ENCODE results near the gene ACVR1.
"Not testable (repeated sequence)": the region's sequence is repeated elsewhere in the genome, so short reads cannot be mapped to it uniquely, and the experiment has no call there.

The ACVR1 gene

DNA sequence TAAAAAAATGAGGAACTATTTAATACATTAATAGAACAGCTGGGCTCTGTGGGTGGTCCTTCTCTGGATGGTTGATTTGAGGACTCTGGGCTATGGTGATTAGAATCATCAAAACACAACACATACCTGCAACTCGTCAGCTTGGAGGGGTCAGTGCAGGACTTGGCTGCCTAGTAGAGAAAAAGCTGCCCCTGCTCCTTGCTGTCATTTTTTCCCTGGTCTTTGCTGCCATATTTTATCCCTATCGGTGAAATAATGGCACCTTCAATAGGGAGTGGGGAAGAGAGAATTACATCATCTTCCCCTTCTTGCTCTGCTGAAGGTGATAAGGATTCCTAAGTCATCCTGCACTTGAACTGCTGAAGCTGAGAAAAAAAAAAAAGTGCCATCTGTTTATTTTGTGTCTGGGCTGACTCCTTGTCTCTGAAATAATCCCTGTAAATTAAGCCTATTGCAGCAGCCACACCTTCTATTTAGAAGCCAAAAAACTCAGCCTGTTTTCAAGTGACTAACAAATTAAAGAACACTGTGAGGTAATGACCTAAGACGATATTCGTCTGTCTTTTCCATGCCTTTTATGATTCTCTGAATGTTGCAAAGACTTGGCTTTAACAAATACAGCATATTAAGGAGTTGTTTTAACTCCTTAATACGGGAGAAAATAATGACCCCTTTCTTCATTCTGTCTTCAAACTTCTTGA is 89.3 kb downstream of the ACVR1 start:
- no peak for DNase-seq

DNA sequence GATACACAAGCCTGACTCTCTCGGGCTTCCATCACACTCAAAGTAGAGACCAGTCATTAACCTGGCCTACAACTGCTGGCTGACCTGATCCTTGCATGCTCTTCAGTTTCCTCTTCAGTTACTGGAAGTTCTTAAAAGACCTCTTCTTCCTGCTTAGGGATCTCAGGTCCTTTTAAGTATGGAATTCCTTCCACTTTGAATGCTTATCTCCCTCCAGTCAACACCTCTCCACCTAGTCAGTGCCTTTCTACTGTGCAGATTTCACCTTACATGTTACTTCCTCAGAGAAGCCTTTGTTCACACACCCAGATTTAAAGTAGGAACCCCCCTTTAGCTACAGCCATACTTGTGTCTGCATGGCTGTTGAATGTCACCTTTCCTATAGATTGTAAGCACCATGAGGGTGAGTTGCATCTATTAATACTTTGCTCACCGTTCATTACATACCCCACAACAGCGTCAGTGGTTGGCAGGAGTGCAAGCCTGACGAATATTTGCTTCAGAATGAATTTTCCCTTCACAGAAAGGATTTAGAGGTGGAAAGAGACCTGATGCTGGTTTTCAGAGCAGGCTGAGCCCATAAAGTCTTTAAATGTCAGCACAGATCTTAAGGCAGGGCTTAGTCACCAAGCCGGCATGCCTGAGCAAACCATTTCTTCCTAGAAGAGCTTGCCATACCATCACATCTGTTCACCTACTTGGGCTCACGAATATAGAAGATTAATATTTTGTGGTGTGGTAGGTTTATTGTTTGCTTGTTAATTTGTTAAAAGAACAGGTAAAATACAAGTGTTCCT is 90.1 kb downstream of the ACVR1 start:
- DNase-seq, result no peak

DNA sequence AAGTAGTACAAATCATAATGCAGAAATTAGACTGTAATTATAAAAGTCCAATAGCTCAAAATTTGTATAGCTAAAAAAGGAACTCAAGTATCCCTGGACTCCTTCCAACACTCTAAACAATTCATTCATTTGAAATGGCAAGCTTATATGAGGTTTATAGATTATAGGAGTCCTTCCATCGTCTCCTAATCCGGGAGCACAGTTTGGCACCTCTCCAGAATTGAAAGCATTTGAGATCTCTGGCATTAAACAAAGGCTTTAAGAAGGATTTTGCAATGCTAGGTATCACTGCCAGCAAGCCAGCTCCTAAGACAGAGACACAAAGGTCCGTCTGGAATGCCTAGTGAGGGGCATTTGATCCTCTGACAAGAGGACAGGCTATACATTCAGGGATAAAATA is 90.9 kb downstream of the ACVR1 start:
- DNase-seq, result peak; percentile 91

DNA sequence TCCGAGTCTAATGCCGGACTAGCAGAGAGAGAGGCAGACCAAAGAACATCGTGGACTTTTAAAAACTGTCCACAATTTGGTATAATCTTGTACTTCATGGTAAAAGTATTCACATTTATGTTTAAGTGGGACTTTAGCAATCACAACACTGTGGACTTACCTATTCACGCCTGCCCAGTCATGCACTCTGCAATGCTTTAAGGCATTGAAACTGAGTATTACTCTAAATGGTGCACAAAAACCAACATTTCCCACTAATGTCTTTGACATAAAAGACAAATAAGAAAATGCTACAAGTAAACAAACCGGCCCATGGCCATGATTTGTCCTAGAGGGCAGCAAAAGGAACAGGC is 91.3 kb downstream of the ACVR1 start:
- no peak for DNase-seq

DNA sequence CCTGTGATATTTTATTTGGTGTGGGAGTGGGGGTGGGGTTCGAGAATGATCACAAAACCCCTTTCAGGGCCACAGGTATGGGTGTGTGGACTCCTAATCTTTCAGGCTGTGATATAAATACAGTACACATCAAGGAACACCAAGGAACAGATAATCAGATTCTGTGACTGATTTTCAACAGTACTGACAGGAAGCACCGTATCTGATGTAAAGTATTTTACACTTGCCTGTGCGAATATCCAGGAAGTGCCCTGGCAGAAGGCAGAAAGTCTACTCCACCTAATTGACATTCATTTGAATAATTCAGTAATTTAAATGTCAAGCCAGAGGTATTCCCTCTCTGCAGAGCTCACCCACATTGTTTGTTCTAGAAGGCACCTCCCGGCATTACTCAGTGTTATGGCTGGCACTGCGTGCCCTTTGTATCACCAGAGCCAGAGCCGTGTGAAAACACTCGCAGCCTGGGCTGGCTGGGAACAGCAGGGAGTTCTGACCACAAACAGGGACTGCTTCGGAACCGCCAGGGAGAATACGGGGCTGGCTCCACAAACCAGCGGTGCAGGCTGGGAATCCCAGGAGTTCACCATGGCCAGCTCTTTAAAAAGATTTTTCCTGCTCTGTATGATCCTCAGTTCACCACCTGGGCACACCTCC is 91.8 kb downstream of the ACVR1 start:
- no peak for DNase-seq

DNA sequence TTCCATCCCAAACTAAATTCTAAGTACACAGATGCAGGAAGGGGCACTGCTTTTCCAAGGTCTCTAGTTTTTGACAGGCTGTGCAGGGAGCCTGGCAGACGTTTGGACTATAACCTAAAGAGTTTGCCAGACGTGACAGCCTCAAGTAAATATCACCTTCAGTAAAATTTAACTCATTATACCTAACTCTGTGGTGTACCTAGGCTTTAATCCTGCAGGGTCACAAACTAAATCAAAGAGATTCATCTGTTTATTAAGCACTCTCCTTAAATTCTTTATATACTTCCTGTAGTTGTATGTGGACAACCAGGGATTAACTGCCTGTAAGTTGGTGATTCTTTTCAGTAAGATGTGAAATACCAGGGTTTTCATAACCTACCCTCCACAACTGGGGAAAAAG is 92.9 kb downstream of the ACVR1 start:
- no peak for DNase-seq

DNA sequence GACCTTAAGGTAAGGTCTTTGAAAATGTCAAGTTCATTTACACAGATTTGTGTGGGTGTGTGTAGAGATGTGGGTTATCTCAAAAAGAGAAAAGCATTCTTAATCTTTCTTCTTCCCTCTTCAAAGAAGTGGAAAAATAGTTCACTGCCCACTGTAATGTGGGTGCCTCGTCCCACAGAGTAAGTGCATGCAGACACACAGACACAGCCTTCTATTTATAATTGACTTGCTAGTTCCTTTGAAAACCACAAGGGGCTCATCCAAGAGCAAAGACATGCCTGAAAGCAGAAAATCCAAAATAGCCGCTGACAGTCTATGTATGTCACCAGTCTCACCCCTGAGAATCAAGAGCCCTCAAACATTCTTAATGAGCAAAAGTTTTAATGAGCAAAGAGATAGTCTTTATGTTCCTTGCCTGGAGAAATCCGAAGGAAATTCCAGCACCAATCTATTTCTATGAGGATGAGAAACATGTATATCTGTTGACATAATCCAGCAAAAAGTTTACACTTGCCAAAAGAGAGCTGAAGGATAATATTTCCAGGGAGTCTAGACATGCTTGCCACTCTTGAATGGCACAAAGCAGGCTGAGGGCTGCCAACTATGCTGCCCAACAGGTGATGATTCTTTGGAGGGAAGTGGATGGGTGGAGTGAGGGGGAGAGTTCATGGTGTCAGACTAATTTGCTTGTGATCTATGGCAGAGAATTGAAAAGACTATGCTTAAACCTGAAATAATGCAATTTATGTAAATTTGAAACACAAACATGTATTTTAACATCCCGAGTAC is 93.9 kb downstream of the ACVR1 start:
- peak; percentile 78 for DNase-seq

DNA sequence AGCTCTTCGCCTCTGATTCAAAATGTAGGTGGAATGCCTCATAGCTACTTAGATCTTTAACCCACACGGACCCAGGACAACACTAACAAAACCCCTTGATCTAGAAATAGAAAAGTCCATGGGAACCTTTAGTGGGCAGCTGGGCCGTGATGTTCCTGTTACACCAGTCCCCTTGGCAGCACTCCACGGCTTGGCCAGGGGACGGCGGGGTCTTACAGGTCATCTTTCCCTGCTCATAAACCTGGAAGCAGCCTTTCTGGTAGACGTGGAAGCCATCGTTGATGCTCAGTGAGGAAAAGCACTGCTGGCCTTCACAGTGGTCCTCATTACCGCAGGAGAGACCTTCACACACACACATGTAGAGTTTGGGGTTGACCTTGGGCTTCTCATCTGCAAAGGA is 95.9 kb downstream of the ACVR1 start:
- no peak for DNase-seq

DNA sequence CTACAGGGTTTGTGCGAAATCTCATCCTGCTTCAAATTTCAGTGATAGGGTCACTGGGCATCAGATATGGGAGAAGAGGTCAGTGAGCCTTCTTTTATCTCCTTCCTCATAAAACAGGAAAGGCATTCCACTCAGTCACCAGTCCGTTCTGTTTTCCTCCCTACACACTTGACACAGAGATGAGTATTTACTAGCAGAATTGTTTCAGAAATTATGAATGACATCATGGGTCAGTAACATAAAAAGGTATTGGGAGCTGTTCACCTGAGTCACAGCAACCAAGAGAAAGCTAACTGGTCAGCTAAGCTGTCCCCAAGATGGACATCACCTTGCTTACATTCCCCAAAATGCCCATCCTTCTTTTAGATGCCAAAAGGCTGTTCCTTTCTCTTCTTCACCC is 96.3 kb downstream of the ACVR1 start:
- no peak for DNase-seq

DNA sequence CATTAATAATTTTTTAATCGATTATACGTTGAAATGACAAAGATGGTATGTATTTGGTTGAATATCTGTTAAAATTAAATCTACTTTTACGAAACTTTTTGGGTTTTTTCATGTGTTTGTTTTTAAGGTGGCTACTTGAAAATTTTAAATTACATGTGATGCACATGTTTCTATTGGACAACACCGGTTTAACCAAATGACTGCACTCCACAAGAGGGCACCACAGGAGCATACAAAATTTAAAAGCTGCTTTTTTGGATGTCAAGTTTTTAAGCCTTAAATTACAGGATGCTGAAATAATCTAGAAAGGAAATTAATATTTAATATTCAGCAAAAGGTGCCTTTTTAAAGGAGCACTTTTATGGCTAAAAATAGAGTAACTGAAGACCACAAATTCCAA is 98.7 kb downstream of the ACVR1 start:
- DNase-seq, result peak; percentile 32

DNA sequence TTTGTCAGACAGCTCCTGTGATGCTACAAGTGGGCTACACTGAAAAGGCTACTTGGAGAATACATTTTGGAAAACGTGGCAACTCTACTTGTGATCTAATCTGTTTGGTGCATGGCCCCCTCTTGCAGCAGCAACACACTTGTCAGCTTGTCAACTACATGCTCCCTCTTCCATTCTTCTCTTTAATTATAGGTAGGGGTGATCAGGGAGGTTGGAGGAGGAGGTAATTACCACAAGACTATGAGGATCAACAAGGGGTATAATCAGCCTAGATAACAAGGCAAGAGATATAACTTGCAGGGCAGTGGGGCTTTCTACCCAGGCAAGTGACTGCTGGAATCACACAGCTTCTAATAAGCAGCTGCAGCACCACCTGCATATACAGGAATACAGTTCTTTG is 104.9 kb downstream of the ACVR1 start:
- DNase-seq, result peak; percentile 4

DNA sequence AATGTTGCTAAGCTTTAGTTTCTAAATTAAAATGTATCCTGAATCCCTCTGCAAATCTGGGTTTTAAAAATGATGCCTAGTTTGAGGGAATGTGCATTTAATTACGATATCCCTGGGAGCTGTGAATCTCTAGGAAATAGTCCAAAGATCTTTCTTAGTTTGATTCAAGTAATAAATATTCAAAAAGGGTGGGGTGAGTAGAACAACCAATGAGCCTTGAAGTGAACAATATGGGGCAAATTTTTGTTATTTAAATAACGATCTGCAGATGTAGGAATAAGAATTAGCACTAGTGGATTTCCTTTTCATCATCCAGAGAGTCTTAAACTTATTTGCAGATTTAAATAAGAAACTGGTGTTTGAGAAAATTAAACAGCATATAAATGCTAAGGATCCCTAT is 106.3 kb downstream of the ACVR1 start:
- DNase-seq, result no peak

DNA sequence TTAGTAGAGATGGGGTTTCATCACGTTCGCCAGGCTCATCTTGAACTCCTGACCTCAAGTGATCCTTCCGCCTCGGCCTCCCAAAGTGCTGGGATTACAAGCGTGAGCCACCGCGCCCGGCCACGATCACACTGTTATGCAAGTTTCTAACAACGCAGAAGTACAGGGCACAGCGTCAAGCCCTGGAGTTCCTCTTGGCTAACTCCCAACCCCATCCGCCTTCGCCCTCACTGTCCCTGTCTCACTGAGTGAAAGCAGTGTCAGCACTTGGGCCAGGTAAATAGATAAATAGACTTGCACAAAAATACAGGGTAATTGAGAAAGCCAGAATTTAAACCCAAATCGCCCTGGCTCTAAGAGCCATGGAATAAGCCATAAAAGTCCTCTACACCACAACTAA is 111.7 kb downstream of the ACVR1 start:
- DNase-seq, result no peak

DNA sequence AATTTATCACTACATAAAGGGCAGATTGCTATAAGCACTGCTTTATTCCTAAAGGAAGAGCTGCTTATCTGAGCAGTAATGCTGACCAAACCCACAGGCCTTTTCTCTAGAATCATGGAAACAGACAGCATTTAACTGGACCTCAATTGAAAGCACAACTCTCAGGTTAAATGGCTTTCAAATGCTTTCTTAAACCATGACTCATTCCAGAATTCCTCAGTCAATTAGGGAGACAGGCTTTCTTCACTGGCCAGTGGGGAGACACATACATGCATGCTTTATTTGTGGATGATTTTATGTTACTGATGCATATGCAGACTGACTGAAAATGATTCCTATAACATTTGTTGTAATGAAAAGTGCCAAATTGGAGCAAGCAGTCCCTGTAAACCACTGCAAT is 114.6 kb downstream of the ACVR1 start:
- DNase-seq, result no peak

DNA sequence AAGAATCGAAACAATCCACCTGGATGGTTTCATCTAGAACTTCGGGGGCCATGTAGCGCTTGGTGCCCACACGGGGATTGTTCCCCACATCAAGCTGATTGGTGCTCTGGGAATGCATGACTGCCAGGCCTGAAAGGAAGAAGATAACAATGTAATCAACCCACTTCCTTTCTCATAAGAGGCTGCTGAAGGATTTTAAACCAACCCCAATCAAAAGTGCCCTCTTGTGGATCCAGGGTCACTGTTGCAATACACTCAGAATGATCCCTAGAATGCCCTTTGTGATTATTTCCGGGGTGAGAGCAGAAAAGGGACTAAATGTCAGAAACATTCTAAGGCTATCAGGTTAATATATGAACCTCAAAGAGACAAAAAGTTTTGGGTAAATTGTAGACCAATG is 115.2 kb downstream of the ACVR1 start:
- no peak for DNase-seq

DNA sequence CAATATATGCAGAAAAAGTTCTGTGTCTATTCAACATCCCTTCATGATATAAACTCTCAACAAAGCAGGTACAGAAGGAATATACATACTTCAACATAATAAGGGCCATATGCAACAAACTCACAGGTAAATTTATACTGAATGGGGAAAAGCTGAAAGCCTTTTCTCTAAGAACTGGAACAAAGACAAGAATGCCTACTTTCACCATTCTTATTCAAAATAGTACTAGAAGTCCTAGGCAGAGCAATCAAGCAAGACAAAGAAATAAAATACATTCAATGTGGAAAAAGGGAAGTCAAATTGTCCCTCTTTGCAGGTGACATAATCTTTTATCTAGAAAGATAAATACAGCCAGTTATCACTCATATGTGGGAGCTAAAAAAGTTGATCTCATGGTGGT is 116.3 kb downstream of the ACVR1 start:
- DNase-seq, result no peak

DNA sequence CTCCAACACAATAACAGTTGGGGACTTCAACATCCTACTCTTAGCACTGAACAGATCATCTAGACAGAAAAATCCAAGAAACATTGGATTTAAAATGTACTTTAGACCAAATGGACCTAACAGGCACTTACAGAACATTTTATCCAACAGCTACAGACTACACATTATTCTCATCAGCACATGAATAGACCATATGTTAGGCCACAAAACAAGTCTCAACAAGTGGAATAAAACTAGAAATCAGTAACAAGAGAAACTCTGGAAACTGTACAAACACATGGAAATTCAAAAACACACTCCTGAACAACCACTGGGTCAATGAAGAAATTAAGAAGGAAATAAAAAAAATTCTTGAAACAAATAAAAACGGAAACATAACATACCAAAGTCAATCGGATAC is 117.5 kb downstream of the ACVR1 start:
- no peak for DNase-seq

DNA sequence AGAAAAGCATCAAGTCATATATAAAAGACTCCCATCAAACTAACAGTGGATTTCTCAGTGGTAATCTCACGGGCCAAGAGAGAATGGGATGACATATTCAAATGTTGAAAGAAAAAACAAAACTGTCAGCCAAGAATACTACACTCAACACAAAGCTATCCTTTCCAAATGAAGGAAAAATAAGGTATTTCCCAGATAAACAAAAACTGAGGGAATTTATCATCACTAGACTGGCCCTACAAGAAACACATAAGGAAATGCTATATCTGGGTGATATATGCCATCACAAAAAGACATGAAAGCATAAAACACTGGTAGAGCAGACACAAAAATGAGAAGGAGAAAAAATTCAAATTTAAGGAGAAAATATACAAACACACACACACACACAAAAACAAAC is 118.6 kb downstream of the ACVR1 start:
- no peak for DNase-seq

DNA sequence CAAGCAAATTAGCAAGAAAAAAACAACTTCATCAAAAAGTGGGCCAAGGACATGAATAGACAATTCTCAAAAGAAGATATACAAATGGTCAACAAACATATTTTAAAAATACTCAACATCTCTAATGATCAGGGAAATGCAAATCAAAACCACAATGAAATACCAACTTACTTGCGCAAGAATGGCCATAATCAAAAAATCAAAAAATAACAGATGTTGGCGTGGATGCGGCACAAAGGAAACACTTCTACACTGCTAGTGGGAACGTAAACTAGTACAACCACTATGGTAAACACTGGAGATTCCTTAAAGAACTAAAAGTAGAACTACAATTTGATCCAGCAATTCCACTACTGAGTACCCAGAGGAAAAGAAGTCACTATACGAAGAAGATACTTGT is 119.7 kb downstream of the ACVR1 start:
- not testable (repeated sequence) for DNase-seq

DNA sequence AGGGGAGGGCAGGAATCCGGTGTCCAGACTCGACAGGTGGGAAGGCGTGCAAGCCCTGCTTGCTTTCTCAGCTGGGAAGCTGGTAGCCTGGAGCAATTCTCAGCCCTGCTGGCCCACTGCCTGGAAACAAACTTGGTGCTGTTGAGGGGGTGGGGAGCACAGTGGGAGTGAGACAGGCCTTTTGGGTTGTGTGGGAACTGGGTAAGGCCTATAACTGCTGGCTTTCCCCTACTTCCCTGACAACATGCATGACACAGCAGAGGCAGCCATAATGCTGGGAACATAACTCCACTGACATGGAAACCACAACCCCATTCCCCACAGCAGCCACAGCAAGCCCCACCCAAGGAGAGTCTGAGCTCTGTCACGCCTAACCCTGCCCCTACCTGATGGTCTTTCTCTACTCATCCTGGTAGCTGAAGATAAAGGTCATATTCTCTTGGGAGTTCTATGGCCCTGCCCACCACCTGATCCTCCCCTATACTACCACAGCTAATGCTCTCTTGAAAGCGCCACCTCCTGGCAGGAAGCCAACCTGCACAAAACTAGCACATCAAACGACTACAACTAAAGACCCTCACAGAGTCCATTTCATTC is 124.6 kb downstream of the ACVR1 start:
- no peak for DNase-seq

DNA sequence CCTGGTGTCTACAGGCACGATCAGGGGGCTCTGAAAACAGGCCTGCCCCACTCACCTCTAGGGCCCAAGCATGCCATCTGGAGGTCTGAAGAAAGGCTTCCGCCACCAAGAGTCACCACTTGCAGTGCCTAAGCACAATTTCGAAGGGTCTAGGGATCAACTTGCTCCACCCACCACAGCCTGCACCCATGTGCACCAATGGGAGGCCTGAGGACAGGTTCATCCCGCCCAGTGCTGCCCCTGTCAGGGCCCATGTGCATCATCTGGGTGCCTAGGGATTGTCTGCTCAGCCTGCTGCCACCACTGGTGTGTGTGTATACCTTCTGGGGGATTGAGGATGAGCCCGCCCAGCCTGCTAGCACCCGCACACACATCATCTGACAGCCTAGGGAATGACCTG is 126.4 kb downstream of the ACVR1 start:
- DNase-seq, result no peak

DNA sequence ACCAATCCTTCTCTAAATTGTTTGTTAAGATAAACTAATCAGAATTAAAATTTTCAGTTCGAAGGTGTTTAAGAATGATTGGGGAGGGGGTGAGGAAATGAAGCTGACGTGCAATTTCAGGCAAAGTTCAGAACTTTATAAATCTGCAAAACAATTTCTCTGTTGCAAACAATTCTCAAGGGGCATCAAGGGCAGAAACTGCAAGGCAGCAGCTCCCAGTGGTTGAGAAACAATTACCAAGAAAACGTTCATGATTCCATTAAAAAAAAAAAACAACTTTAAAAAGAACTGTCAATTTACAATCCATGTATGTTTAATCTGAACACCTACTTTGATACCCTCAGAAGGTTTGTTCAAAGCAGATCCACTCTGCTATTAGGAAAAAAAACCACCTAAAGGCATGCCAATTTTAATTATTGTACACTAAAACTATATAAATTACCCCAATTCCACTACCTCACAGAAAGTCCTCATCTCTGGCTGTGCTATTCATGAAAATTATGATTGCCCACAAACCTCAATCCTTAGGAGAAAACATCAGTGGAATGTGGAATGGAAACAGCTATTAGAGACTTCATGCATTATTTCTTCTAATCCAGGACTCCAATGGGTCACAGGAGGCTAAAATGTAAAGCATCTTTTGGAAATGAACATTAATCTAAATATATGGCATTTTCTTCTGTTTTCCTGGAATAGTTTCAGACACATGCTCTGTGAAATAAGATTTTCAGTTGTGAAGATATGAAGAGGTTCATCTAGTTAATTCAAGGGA is 127.6 kb downstream of the ACVR1 start:
- no peak for DNase-seq

All from NCI-H1105 treated with DMSO at 0.1 percent for 48 hours (cell line).